ENCODE measurements around the gene DPPA5. TPM values are rescaled to one million over a fixed set of nuclear protein-coding genes. Genes with fewer than 3 reads are reported as not detected.
A peak's percentile ranks its signal among the peaks of the same experiment; 100 is the strongest.

DPPA5 gene
- total and polyA plus RNA-seq, 9 of the 15 experiments (the other 6 are each of a cell fraction or from before 2014, with no cell fraction given) = not detected

- TF ChIP-seq BDP1 (IDR thresholded peaks at IDR 0.05; ENCODE audit: insufficient read depth, insufficient read length) (no peak), MED1 (CRISPR knock-in tag; IDR thresholded peaks at IDR 0.05; ENCODE audit: borderline replicate concordance) (no peak), KDM5B (IDR thresholded peaks at IDR 0.05; ENCODE audit: insufficient replicate concordance, low read depth, low read length) (peak; percentile 86), HLTF (IDR thresholded peaks at IDR 0.05) (no peak), POLR2AphosphoS2 (IDR thresholded peaks at IDR 0.05; ENCODE audit: low read length) (no peak), MAFF (IDR thresholded peaks at IDR 0.05; ENCODE audit: low read length) (peak; percentile 89), CBX1 (IDR thresholded peaks at IDR 0.05; ENCODE audit: low read depth) (no peak; the same call in 1 of the 2 replicates), CREB5 (CRISPR knock-in tag; IDR thresholded peaks at IDR 0.05) (no peak), RBM17 (IDR thresholded peaks at IDR 0.05; ENCODE audit: borderline replicate concordance, low read depth, low read length) (no peak), HES1 (IDR thresholded peaks at IDR 0.05; ENCODE audit: low read depth) (0 out of 2 replicates have a peak, but pooled peaks have one; percentile 14), HDGF (IDR thresholded peaks at IDR 0.05) (no peak), DMBX1 (CRISPR knock-in tag; IDR thresholded peaks at IDR 0.05; ENCODE audit: borderline replicate concordance) (no peak), HCFC1 (IDR thresholded peaks at IDR 0.05; ENCODE audit: low read depth, low read length) (no peak), SMARCC2 (IDR thresholded peaks at IDR 0.05; ENCODE audit: low read depth) (no peak), ZNF124 (CRISPR knock-in tag; IDR thresholded peaks at IDR 0.05) (no peak), COPS2 (conservative IDR thresholded peaks at IDR 0.05) (no peak), MAZ (CRISPR knock-in tag; conservative IDR thresholded peaks at IDR 0.05 in 1 of 2, IDR thresholded peaks at IDR 0.05 in 1 of 2) (peak in 1 of 2 experiments; percentile 46; a peak in 2 of 4 replicates), BCLAF1 (IDR thresholded peaks at IDR 0.05; ENCODE audit: borderline replicate concordance in 1 of 2, control insufficient read depth in 1 of 2, low read depth in 2 of 2, low read length in 1 of 2) (no peak), HDAC6 (IDR thresholded peaks at IDR 0.05; ENCODE audit: low read depth, low read length) (no peak), CCAR2 (IDR thresholded peaks at IDR 0.05; ENCODE audit: low read depth, low read length) (no peak), DEAF1 (CRISPR knock-in tag; IDR thresholded peaks at IDR 0.05) (peak; percentile 46), ZBTB17 (CRISPR knock-in tag; IDR thresholded peaks at IDR 0.05) (no peak)
Measured at GRCh38 chr6:73388800-73389512, 34.9 kb upstream of the DPPA5 start (continued).

Data from K562 (cell line).